ENCODE measurements around the gene MSI2. TPM values are rescaled to one million over a fixed set of nuclear protein-coding genes. Genes with fewer than 3 reads are reported as not detected.

Gene MSI2
- total RNA-seq, 1 donor from 2014 or later: 30.4 TPM

DNA sequence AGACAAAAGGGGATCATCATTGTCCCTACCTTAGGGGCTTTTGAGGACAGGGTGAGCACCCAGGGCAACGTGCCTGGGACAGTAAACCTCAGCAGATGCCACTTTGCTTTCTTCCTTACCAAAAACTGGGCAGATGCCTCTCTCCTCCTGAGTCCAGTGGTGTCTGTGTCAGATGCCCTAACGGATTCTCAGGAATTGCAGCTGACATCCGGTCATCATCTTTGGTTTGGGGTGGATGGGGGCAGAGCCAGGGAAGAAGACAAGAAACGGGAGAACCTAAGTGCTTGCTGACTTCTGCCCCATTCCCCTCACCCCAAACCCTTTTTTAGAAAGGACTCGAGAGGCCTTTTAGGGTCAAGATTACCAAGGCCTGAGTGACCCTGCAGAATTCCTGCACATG is 187.5 kb downstream of the MSI2 start:
- no peak for ATAC-seq

DNA sequence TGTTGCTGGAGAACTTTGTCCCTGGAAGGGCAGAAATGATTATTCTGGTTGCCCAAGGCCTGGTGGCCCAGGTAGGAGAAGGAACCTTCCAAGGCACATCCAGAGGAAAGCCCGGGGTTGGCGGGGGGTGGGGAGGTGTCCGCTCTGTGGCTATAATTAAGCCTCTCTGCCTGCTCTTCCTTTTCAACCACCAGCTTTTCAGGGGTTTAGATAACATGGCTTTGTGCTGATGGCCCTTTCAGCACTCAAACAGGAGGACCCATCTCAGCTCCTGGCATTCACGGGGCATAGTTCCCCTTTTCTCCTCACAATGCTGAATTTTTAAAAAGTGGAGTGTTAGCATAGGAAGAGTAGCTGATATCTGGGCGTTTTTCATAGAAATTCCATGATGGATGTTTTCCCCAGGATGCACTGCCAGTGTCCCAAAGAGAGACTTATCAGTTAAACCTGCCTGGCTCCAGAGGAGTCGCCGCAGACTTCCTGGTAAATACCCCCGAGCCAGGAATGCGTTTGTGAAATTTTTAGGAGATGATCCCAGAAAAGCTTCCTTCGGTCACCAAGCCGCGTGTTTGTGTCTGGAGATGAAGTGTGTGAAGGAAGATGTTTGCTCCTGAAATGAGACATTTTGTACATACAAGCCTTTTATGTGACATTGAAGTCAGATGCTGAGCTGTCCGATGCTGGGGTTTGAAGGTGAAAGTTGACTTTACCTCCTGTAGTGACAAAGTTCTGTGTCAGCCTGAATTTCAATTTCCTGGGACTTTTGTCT is 188.5 kb downstream of the MSI2 start:
- ATAC-seq: no peak

DNA sequence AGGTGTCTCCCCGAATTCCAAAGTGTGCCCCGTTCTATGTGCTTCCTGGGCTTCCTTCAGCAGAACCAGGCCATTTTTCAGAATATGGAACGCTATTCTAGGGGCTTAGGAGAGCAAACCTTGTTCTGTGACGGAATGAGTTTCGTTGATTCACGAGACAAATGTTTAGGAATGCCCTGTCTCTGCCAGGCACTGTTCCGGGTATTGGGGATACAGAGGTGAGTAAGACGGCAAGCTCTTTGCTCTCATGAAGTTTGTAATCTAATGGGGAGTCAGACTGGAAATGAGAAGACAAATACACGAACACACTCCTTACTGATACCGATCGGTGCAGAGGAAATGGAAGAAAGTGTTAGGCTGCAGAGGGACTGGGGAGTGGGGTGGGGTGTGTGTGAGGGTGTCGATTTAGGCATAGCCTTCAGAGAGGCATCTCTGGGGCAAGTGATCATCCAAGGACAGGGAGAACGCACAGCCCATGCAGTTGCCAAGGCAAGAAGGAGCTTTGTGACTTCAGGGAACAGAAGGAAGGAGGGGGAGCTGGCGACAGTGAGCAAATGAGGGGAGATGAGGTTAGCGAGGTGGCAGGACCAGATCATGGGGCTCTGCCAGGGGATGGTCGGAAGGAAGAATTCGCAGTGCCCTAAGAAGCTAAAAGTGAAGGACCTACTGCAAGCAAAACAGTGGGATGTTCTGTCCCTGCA is 189.6 kb downstream of the MSI2 start:
- no peak for ATAC-seq

DNA sequence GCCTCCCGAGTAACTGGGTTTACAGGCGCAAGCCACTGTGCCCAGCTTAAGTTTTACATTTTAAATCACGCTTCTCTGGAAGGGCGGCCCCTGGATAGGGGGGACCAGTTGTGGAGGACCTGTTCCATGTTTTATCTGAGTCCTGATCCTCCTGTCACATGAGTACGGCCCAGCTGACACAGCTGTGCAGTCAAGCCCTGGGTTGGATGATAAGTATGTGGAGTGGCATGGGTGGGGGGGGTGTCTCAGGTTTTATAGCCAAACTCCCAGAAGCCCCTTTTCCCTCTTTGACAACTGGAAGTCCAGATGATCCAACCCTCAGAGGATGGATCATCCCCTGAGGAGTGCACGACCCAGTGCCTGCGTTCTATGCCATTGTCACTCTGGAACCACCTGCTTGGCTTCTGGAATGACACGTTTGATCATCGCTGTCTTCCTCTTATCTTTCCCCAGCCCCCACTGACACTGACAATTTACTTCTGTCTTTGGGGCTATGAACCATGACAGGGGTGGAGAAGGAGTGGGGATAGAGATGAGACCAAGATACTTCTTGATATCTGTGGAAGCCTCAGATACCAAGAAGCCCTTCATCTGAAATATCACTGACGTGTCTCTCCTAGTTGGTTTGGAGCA is 191.2 kb downstream of the MSI2 start:
- no peak for ATAC-seq

DNA sequence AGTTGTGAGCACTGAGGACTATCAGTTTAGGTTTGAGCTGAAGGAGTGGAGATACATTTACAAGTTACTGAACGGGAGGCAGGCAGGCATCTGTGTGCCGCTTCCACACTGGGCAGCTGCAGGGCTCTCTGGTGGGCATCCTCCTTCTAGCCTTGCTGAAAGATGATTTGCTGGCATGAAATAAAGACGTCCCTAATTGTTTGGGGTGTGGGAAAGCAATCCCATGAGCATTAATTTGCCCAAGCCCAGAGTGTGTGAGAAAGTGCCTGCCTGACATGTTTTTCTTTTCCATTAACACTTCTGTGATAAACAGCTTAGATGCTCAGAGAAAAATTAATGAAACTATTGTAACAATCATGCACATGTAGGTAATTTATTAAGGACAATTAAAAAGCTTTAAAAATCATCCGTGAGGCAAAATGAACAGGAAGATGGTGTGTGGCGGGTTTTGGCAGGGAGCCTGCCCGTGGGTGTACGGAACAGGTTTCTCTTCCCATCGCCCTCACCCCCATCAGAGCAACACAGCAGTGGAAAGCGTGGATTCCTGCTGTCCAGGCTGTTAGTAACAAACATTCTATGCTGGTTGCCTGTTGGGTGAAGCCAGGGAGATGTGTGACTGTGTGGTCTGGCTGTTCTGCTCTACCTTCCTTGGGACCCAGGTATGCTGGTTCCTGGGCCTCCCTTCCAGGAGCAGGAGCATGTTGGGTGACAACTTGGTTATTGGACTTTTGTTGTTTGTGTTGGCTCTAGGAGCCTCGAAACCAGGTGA is 191.9 kb downstream of the MSI2 start:
- ATAC-seq: no peak

DNA sequence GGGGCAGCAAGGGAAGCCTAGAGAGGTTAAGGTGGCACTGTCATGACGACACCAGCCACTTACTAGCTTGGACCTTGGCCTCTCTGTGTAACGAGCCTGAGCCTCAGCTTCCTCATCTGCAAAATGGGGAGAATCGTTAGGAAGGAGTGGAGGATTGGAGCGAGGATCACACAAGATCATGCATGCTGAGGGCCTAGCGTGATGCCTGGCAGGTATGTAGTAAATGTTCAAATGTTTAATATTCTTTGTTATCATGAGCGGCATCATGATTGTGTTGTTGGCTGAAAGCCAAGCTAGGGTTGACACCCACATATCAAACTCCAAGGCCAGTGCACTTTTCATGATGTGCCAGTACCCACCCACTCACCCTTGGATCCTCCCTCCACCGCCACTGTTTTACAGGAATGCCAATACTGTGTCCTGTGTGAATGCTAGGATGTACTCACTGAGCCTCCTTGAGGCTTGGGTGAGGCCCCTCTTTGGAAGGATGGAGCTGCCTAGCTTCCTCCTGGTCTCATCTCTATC is 192.5 kb downstream of the MSI2 start:
- no peak for ATAC-seq

DNA sequence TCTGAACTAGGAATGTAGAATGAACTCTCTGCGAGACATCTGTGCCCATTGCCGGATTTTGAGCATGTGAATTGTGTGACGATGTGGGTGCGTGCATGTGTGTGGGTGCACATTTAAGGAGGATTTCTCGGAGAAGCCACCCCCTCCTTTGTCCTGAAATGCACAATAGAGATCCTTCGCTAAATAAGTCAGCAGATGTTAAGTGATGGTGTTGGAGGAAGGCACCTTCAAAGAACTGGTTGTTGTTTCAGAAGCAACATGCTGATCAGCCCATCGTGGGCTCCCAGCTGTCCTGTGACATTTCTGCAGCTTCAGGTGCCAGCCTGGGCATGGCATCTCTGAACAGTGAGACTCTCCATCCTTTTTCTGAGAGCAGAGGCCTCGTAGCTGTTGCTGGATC is 194.9 kb downstream of the MSI2 start:
- no peak for ATAC-seq

DNA sequence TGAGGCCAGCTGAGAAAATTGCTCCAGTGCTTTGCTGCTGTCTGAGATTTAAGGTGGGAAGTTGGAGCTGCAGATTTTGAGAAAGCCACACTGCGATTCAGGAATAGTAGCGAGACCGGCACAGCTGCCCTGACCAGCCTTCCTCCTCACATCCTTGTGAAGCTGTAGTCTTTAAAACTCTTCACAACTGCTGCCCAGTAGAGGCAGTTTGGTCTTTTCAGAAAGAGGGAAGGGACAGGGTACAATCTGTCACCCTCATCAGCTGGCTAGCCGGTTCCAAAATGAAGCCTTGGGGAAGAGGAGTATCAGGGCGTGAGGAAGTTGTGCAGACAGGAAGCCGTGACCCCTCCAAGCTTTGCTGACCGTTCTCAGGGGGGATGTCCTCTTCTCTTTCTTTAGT is 195.3 kb downstream of the MSI2 start:
- no peak for ATAC-seq

DNA sequence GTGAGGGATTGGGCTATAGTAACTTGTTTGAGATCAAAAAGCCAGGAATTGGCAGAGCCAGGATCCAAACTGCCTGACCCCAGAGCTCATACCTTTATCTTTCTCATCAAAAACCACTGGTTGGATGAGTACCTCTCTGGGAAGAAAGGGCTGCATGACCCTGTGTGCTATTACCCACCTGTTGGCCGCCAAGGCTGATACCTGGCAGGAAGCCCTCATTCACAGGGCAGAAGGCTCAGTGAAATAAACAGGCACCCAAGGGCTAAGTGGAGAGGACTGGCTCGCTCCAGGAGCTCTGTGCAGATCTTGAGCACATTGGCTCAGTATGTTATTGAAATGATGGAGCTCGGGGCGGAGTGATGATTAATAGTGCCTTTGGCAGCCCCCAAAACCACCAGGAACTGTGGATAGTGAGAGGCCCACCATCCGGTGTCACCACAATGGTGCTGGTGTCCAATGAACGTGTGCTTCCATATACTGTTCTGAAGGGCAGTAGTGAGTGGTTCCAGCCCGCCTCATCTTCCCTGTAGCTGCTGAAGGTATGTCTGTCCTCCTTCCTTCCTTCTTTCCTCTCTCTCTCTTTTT is 197.6 kb downstream of the MSI2 start:
- ATAC-seq: no peak

DNA sequence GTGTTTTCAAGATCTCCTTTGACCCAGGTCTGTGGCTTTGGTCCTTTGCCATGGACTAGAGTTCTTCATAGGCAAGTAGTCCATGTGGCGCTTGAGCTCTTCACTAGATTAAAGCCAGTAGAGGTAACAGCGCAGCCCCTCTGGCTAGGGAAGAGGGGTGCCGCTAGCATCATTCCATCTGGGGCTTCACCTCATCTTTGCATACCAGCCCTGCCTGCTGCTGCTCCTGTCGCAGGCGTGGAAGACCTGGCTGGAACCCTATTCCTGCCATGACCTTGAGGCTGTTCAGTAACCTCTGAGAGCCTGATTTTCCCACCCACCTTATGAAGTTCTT is 198.4 kb downstream of the MSI2 start:
- ATAC-seq: no peak

DNA sequence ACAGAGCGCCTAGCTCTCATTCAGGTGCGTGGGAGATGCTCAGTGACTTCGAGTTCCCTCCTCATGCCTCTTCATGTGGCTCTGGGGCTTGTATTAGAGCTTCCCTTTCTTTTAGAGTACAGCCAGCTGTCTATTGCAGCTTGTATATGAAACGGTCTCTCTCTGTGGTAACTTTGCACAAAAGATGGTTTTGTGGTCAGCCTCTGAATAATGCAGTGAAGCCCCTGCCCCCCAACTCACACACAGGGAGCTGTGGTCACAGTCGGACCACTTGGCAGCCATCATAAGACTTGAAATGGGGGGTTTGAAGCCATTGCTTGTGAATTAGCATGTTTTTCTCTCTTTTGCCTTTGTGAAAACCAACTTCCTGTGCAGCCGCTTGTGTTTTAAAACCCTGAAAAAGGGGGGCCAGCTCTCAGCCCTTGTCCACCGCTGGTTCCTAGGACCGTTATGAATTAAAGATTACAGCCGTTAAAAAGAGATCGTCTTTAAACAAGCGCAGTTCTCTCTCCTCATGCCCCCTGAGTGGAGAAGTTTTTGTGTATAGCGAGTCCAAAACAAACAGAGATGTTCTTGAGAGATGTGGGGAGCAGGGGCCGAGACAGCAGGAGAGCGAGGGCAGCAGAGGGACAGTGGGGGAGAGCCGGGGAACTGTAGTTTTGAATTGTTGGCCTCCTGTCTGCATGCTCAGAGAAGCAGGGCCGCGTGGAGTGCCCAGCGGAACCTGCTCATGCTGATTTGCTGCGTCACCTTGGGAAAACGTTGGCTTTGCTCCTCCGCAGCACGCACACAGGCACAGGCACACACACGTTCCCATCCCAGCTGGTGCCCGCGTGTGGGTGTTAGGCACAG is 199.0 kb downstream of the MSI2 start:
- ATAC-seq: peak; percentile 56

DNA sequence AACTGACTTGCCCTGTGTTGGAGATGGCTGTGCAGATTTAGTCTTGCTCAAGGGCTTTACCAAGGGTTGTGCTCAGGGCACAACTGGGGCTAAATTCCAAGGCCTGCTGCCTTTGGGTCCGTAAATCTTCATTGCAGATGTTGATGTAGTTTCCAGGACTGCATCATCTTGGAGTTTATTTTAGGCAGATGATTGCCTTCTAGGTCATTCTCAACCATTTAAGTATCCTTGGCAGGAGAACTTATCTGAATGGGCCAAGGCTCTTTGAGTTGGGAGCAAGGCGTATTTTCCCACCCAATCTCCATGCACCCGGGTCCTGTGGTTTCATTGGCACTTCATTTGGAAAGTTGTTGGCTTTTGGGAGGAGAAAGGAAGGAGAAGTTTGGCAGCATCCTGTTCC is 200.3 kb downstream of the MSI2 start:
- no peak for ATAC-seq

DNA sequence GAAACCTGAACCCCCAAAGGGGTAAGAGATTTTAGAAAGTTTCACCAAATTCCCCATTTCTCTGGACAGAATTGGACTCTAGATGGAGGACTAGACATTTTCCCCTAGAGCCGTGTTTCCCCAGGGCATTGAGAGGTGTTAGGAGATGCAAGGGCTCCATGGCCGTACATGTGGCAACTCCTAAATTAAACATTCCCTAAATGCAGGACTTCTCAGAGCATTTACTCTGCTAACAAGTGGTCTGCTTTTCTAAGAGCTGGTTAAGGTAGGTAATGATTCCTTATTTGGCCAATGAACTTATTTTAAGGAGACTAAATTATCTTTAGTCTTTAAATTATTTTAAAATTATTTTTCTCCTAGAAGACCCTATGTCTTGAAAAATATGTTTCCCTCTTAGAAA is 200.9 kb downstream of the MSI2 start:
- ATAC-seq: no peak

DNA sequence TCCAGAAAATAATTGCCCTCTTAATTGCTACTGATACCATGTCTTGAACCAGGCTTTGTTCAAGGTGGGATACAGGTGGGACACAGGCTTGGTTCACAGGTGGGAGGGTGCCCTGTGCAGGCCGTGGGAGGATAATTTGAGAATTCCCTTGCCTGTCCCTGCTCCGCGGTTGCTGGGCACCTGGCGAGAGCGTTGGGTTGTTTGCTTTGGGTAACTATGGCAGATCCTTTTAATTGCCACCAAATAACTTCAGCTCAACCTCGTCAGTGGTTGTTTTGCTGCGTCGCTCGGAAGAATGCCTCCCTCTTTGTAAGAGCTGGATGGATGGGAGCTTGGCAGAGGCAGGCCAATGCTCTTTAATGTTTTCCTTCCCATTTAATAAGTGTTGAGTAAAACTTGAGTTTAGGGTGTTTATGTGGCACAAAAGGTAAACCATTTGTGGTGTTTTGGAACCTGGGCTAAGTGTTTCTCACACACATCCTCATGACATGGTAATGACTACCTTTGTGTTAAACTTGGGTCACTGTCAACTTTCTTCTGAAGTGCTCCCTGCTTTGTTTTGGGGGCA is 202.5 kb downstream of the MSI2 start:
- no peak for ATAC-seq

DNA sequence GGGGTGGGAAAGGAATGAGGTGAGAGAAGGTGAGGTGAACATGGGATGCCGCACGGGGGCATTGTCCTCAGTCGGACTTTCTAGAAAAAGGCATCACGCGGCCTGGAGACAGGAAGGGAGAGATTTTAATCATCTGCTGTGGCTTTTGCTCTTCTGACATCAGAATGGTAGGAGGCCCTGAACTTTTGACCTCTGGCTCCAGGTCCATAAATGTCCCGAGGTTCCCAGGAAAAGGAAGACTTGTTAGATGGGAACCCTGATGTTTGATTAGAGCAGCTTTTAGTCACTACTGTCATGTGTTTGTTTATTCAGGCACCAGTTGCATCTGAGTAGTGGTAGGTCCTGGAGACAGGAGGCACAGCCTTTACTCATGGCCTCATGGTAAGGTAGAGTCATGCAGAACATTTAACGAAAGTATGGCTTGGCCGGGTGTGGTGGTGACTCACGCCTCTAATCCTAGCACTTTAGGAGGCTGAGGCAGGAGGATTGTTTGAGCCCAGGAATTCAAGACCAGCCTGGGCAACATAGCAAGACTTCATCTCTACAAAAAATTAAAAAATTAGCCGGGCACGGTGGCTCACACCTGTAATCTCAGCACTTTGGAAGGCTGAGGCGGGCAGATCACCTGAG is 203.1 kb downstream of the MSI2 start:
- peak; percentile 29 for ATAC-seq

DNA sequence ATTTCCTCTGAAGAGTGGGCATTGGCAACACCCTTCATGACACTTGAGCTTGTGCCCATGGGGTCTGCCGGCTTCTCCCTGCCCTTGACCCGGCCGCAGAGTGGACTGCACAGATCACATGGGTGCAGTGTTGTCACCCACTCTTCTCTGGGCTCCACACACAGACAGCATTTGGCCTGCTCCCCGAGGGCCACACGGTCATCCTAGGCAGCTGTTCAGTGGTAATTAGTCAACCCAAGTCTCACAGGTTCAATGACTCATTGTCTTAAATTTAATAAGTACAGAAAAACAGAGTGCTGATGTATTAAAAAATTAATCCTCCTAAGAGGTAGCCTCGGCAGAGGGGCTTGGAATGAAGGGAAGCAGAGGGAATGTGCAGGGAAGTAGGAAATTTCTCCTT is 204.8 kb downstream of the MSI2 start:
- ATAC-seq: peak; percentile 35

DNA sequence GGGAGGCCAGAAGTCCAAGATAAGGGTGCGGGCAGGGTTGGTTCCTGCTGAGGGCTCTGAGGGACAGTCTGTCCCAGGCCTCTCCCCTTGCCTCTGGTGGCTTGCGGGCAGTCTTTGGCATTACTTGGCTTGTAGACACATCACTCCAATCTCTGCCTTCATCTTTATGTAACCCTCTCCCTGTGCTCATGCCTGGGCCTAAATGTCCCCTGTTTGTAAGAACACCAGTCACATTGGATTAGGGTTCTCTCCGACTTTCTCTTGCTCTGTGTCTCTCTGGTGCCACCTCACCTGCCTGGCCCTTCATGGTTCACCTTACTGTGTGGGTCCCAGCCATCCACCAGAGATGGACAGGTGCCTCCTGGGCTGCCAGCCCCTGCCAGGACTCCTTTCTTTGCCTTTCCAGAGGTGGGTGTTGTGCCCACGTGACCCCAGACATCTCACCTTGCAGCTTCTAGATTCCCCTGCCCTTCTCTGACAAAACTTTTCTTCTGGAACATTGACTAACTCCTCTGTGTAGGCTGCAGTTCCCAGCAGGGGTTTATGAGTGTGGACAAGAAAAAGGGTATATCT is 205.8 kb downstream of the MSI2 start:
- ATAC-seq: no peak

DNA sequence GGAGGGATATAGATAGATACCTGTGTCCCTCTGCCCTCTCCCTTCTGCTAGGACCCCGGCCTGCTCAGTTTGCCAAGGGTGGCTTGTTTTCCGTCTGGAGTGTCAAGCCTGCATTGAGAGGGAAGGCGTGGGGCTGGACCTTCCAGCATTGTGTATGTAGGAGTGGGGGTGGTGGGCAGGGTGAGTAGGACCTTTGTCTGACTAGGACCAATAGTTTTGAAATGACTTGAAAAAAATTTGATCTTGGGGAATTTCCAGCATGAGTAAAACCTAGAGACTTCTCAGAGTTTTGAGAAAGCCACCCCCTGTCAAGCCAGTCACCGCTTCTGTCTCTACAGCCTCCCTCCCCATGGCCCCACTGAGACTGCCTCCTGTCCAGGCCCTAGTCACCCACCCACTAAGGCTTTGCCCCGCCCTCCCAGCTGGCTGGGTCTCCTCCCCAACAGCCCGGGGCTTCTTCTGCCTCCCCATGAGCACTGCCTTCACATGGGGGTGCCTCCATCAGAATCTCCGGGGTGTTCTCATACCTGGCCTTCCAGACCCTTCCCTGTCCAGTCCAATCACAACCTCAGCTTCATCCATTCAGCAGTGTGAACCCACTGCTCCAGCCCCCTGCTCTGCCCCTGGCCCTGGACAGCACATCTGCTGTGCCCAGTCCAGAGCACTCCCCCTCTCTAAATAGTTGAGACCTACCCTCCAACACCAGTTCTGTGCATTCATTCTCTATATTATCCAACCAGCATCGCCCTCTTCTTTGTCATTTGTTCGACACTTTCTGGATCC is 207.0 kb downstream of the MSI2 start:
- no peak for ATAC-seq

DNA sequence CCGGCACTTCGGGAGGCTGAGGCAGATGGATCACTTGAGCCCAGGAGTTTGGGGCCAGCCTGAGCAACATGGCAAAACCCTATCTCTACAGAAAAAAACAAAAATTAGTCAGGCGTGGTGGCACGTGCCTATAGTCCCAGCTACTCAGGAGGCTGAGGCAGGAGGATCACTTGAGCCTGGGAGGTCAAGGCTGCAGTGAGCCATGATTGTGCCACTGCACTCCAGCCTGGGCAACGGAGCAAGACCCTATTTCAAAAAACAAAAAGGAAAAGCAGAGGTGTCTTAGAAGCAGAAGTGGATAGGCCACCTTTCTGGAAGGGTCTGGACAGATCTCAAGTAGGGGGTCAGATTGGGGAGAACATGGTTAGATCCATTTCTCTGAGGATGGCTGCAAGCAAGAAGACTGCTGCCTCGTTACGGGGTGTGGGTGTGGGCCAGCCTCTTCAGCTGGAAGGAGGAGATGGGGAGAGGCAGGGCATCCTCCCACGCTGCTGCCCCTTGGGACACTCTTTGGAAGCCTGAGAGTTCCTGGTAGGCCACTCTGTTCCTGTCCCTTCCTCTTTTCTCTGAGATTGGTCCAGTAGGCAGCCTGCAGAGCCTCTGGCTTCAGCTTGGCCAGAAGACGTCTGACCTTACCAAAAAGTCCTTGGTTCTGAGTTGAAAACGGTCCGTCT is 208.0 kb downstream of the MSI2 start:
- no peak for ATAC-seq
